PC-3 (cell line): ENCODE data around the gene FTO.

ENCODE experiments used
- CTCF ChIP-seq: fragments of 300-600 bp; sonication (generic); conservative IDR thresholded peaks from 2 replicates; pipeline ENCODE4 v1.5.1; 2017; ENCODE audit warnings: antibody characterized with exemption, low read depth, mild to moderate bottlenecking, low read length
- EZH2 ChIP-seq: fragments of 300-600 bp; sonication (generic); IDR thresholded peaks from one replicate; pipeline ENCODE4 v1.6.1; 2017; ENCODE audit warnings: antibody characterized with exemption, mild to moderate bottlenecking, low read length; ENCODE audit not compliant: unreplicated experiment
- EZH2phosphoT487 ChIP-seq: fragments of 300-600 bp; sonication (generic); IDR thresholded peaks from 2 replicates; pipeline ENCODE4 v1.6.1; 2018; ENCODE audit warnings: mild to moderate bottlenecking, antibody characterized with exemption, low read length, borderline replicate concordance

- TF ChIP-seq EZH2 (no peak), CTCF (no peak), EZH2phosphoT487 (no peak)
Measured at GRCh38 chr16:54165912-54166865, 462.2 kb downstream of the FTO start.
